GM23338 (cell line): ENCODE measurements around the gene EVI5. TPM values are rescaled to one million over a fixed set of nuclear protein-coding genes. Genes with fewer than 3 reads are reported as not detected.

Experiments
- ATAC-seq: fragments of 200-7000 bp; cut with Tn5 transposase; 3 replicates; pipeline ENCODE4 v1.9.1; 2020
- DNase-seq: peaks from one replicate; pipeline ENCODE4 v3.0.0-alpha.2; 2015; ENCODE audit warnings: low spot score
- H2AFZ ChIP-seq: fragments of 200-600 bp; sonication (generic); 2 replicates; pipeline ENCODE4 v1.8.0; 2016; ENCODE audit warnings: antibody characterized with exemption, mild to moderate bottlenecking, moderate library complexity
- H3F3A ChIP-seq: fragments of 200-600 bp; sonication (generic); replicated peaks from 2 replicates; pipeline ENCODE4 v1.8.0; 2017; ENCODE audit warnings: antibody characterized with exemption, mixed run types, low read depth
- H3K27ac ChIP-seq: fragments of 200-600 bp; sonication (generic); 2 replicates; pipeline ENCODE4 v1.6.1; 2016; ENCODE audit warnings: low read depth
- H3K27me3 ChIP-seq: fragments of 200-600 bp; sonication (generic); 2 replicates; pipeline ENCODE4 v1.8.0; 2016; ENCODE audit warnings: mild to moderate bottlenecking, mixed run types, moderate library complexity; ENCODE audit not compliant: insufficient read depth
- H3K36me3 ChIP-seq: fragments of 200-600 bp; sonication (generic); 2 replicates; pipeline ENCODE4 v1.8.0; 2016; ENCODE audit warnings: mild to moderate bottlenecking; ENCODE audit not compliant: insufficient read depth
- H3K4me1 ChIP-seq: fragments of 200-600 bp; sonication (generic); 2 replicates; pipeline ENCODE4 v1.8.0; 2016; ENCODE audit warnings: mild to moderate bottlenecking, moderate library complexity; ENCODE audit not compliant: insufficient read depth
- H3K4me2 ChIP-seq: fragments of 200-600 bp; sonication (generic); 2 replicates; pipeline ENCODE4 v1.7.1; 2017; ENCODE audit warnings: mixed run types
- H3K4me3 ChIP-seq: fragments of 200-600 bp; sonication (generic); 2 replicates; pipeline ENCODE4 v1.6.1; 2016; ENCODE audit warnings: mixed run types
- H3K79me2 ChIP-seq: fragments of 200-600 bp; sonication (generic); replicated peaks from 2 replicates; pipeline ENCODE4 v1.8.0; 2017; ENCODE audit warnings: mild to moderate bottlenecking; ENCODE audit not compliant: insufficient read depth
- H3K9me2 ChIP-seq: fragments of 200-600 bp; sonication (generic); 2 replicates; pipeline ENCODE4 v1.8.0; 2017; ENCODE audit not compliant: insufficient read depth
- H4K20me1 ChIP-seq: fragments of 200-600 bp; sonication (generic); replicated peaks from 2 replicates; pipeline ENCODE4 v1.8.0; 2017; ENCODE audit warnings: mild to moderate bottlenecking; ENCODE audit not compliant: insufficient read depth
- H3K27ac Mint-ChIP-seq: 2 replicates; pipeline ENCODE4 v1.8.0; 2020; ENCODE audit warnings: inconsistent platforms, mild to moderate bottlenecking, moderate library complexity, mixed read lengths
- H3K27me3 Mint-ChIP-seq: 3 replicates; pipeline ENCODE4 v1.8.0; 2022; ENCODE audit warnings: low read depth, mild to moderate bottlenecking, moderate library complexity, mixed read lengths, inconsistent platforms; ENCODE audit not compliant: insufficient read depth, poor library complexity
- H3K36me3 Mint-ChIP-seq: 3 replicates; pipeline ENCODE4 v1.8.0; 2021; ENCODE audit warnings: low read depth, mild to moderate bottlenecking, inconsistent platforms, moderate library complexity, mixed read lengths
- H3K4me1 Mint-ChIP-seq: 3 replicates; pipeline ENCODE4 v1.8.0; 2020; ENCODE audit warnings: mild to moderate bottlenecking, inconsistent platforms, mixed read lengths
- H3K4me3 Mint-ChIP-seq: 3 replicates; pipeline ENCODE4 v1.8.0; 2021; ENCODE audit warnings: moderate library complexity, mild to moderate bottlenecking, inconsistent platforms, mixed read lengths
- H3K9me3 Mint-ChIP-seq: 3 replicates; pipeline ENCODE4 v1.8.0; 2020; ENCODE audit warnings: moderate library complexity, mild to moderate bottlenecking, inconsistent platforms, mixed read lengths
- CREB1 ChIP-seq: fragments of 250-450 bp; sonication (Bioruptor Pico); IDR thresholded peaks from 2 replicates; pipeline ENCODE4 v1.5.0; 2020; ENCODE audit warnings: low read depth, mild to moderate bottlenecking, moderate library complexity
- CTCF ChIP-seq, 2 experiments: fragments of 200-600 bp in 1 of 2; sonication (generic) in 1 of 2; conservative IDR thresholded peaks; 2 replicates each; pipeline versions ENCODE4 v1.5.1 to v1.6.1; 2016 to 2017; ENCODE audit warnings: antibody characterized with exemption in 2 of 2, low read depth in 2 of 2, mild to moderate bottlenecking in 2 of 2, moderate library complexity in 1 of 2
- ETS1 ChIP-seq: IDR thresholded peaks from 2 replicates; pipeline ENCODE4 v1.6.1; 2016; ENCODE audit warnings: antibody characterized with exemption
- EZH2 ChIP-seq: fragments of 200-600 bp; sonication (generic); IDR thresholded peaks from one replicate; pipeline ENCODE4 v1.8.0; 2017; ENCODE audit warnings: antibody characterized with exemption, mild to moderate bottlenecking, low read depth; ENCODE audit not compliant: unreplicated experiment
- JUNB ChIP-seq: IDR thresholded peaks from one replicate; pipeline ENCODE4 v1.6.1; 2016; ENCODE audit warnings: antibody characterized with exemption; ENCODE audit not compliant: unreplicated experiment
- POLR2AphosphoS5 ChIP-seq: IDR thresholded peaks from 2 replicates; pipeline ENCODE4 v1.6.1; 2016; ENCODE audit warnings: antibody characterized with exemption, low read depth
- REST ChIP-seq: IDR thresholded peaks from one replicate; pipeline ENCODE4 v1.6.1; 2018; ENCODE audit warnings: antibody characterized with exemption; ENCODE audit not compliant: unreplicated experiment
- STAT1 ChIP-seq: IDR thresholded peaks from one replicate; pipeline ENCODE4 v1.6.1; 2016; ENCODE audit warnings: antibody characterized with exemption; ENCODE audit not compliant: unreplicated experiment
- ZNF114 ChIP-seq: fragments of 250-450 bp; sonication (Bioruptor Pico); IDR thresholded peaks from 2 replicates; pipeline ENCODE4 v1.5.0; 2020; ENCODE audit warnings: mild to moderate bottlenecking, moderate library complexity
- ZNF462 ChIP-seq: fragments of 250-450 bp; sonication (Bioruptor Pico); IDR thresholded peaks from 2 replicates; pipeline ENCODE4 v1.5.0; 2020; ENCODE audit warnings: mild to moderate bottlenecking, moderate library complexity
- polyA plus RNA-seq: library from polyadenylated mRNA; unstranded; fragments of >200 nt; fragmentation: Nextera tagmentation; extraction: Ambion mirVana; gene quantifications from 2 replicates; pipeline ENCODE4 v1.2.1, GENCODE V29; 2016
- total RNA-seq: library from RNA; depleted of rRNA; stranded (reverse); fragments of >200 nt; shearing (Covaris generic); gene quantifications from 2 replicates; pipeline ENCODE4 v1.2.3, GENCODE V29; 2014

The EVI5 gene
- total and polyA plus RNA-seq, 2 experiments from 2014 or later, result 15.6 to 24.8 TPM

- TF ChIP-seq REST (no peak), EZH2 (no peak), STAT1 (no peak), CREB1 (CRISPR knock-in tag) (no peak), POLR2AphosphoS5 (no peak), CTCF (conservative IDR thresholded peaks at IDR 0.05; ENCODE audit: low read depth in 2 of 2) (no peak)
These were observed 282.7 kb downstream of the EVI5 start (continued) for GRCh38 chr1:92502247-92502646.

- Histone ChIP-seq H2AFZ (no peak overlapping the region), H3K4me3 (no peak overlapping the region), H4K20me1 (no peaks in the 10 kb centered on the region), H3K36me3 (no peaks in the 10 kb centered on the region), H3K4me1 (no peaks in the 10 kb centered on the region), H3K9me2 (no peaks in the 10 kb centered on the region), H3F3A (no peaks in the 10 kb centered on the region), H3K27me3 (no peaks in the 10 kb centered on the region), H3K27ac (no peak overlapping the region), H3K4me2 (no peak overlapping the region), H3K79me2 (no peaks in the 10 kb centered on the region)
- no peaks in the 10 kb centered on the region for H3K9me3 Mint-ChIP-seq
- H3K27me3 Mint-ChIP-seq, result peaks cover 3% of the 10 kb centered on the region
- H3K4me3 Mint-ChIP-seq, result no peak overlapping the region
- TF ChIP-seq ZNF114 (CRISPR knock-in tag) (no peak), JUNB (no peak), CREB1 (CRISPR knock-in tag) (no peak), ETS1 (no peak), CTCF (conservative IDR thresholded peaks at IDR 0.05; ENCODE audit: low read depth in 2 of 2) (no peak), ZNF462 (CRISPR knock-in tag) (no peak)
- DNase-seq, result no peak
- no peak overlapping the region for H3K27ac Mint-ChIP-seq
- no peak for ATAC-seq
- no peaks in the 10 kb centered on the region for H3K4me1 Mint-ChIP-seq
- H3K36me3 Mint-ChIP-seq, result no peaks in the 10 kb centered on the region
These were observed 284.4 kb downstream of the EVI5 start for GRCh38 chr1:92500552-92500951.
